ENCODE results near the gene HMCN2. TPM values are rescaled to one million over a fixed set of nuclear protein-coding genes. Genes with fewer than 3 reads are reported as not detected.

Gene HMCN2
- polyA plus RNA-seq, 1 of the 3 experiments (the other 2 are of a cell fraction): 0.15 TPM

DNA sequence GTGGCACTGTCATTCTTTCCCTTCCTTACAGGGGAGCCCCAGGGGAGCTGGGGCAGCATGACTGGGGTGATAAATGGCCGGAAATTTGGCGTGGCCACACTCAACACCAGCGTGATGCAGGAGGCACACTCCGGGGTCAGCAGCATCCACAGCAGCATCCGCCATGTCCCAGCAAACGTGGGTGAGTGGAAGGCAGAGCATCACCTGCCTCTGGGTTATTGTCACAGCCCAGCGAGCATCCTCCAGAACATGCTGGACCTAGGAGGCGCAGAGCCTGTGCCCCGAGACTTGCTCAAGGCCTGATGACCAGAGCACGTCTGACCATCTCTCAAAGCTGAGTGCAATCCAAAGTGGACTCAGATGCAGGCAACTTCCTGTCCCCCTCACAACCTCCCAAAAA lies 157.0 kb downstream of the HMCN2 start (continued):
- TF ChIP-seq, protein P1, sequence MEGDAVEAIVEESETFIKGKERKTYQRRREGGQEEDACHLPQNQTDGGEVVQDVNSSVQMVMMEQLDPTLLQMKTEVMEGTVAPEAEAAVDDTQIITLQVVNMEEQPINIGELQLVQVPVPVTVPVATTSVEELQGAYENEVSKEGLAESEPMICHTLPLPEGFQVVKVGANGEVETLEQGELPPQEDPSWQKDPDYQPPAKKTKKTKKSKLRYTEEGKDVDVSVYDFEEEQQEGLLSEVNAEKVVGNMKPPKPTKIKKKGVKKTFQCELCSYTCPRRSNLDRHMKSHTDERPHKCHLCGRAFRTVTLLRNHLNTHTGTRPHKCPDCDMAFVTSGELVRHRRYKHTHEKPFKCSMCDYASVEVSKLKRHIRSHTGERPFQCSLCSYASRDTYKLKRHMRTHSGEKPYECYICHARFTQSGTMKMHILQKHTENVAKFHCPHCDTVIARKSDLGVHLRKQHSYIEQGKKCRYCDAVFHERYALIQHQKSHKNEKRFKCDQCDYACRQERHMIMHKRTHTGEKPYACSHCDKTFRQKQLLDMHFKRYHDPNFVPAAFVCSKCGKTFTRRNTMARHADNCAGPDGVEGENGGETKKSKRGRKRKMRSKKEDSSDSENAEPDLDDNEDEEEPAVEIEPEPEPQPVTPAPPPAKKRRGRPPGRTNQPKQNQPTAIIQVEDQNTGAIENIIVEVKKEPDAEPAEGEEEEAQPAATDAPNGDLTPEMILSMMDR (IDR thresholded peaks at IDR 0.05): no peak
- TF ChIP-seq, protein P2, sequence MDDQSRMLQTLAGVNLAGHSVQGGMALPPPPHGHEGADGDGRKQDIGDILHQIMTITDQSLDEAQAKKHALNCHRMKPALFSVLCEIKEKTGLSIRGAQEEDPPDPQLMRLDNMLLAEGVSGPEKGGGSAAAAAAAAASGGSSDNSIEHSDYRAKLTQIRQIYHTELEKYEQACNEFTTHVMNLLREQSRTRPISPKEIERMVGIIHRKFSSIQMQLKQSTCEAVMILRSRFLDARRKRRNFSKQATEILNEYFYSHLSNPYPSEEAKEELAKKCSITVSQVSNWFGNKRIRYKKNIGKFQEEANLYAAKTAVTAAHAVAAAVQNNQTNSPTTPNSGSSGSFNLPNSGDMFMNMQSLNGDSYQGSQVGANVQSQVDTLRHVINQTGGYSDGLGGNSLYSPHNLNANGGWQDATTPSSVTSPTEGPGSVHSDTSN (IDR thresholded peaks at IDR 0.05): no peak
- no peak for TF ChIP-seq ELF1 (IDR thresholded peaks at IDR 0.05)

DNA sequence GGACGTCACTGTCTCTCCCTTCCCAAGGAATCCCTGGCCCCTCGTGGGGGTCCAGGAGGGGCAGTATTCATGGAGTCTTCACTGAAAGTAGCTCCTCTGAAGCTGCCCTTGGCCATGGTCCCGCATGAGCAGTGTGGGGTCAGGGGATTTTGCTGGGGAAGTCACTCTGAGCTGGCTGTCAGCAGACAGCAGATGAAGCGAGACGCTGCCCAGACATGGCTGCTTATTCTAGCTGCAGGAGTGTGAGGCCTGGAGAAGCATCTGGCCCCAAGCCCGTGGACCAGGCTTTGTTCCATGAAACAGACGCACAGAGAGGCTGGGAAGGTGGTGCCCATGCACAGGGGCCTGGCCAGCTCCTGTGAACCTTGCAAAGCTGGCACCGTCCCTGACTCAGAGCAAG lies 157.7 kb downstream of the HMCN2 start:
- Histone ChIP-seq H3K27ac (ENCODE audit: low read depth in 2 of 2, low read length in 1 of 2) (peak overlapping the region in 1 of 2 experiments; percentile 91; a peak in 2 of 4 replicates), H4K20me1 (ENCODE audit: insufficient read depth) (no peaks in the 10 kb centered on the region), H3K4me1 (ENCODE audit: control insufficient read depth in 1 of 2, insufficient read depth in 2 of 2, low read depth in 1 of 2, low read length in 1 of 2) (peaks cover 21 to 62% of the 10 kb centered on the region in 2 experiments), H3K27me3 (ENCODE audit: insufficient read depth) (no peaks in the 10 kb centered on the region; the same call in 1 of the 2 replicates), H3K79me2 (ENCODE audit: insufficient read depth) (no peaks in the 10 kb centered on the region), H3K4me3 (ENCODE audit: low read depth in 2 of 2, low read length in 1 of 2) (no peak overlapping the region), H2AFZ (ENCODE audit: low read depth) (no peak overlapping the region), H3K9me2 (no peaks in the 10 kb centered on the region), H3K4me2 (no peak overlapping the region), H3K36me3 (replicated peaks in 1 of 2; ENCODE audit: control insufficient read depth in 1 of 2, insufficient read depth in 2 of 2, low read length in 1 of 2) (no peaks in the 10 kb centered on the region), H3F3A (replicated peaks; ENCODE audit: insufficient read depth) (peaks cover 6% of the 10 kb centered on the region), H3K9me3 (no peaks in the 10 kb centered on the region), H3K9ac (no peak overlapping the region)
- POLR2A ChIA-PET: interaction anchor here (0.9 to 1.0 kb wide), 2 partner anchors 30 to 156 kb away, joined by 3 read pairs; partner anchors contain the start of gene FUBP3
- peak; percentile 88 for DNase-seq
- WGBS (ENCODE audit: low lambda C conversion rate): 100% methylated on average over 2 of the region's 8 CpGs
- CTCF ChIA-PET: interaction anchor here (0.8 to 2.1 kb wide), 5 partner anchors 14 to 317 kb away, joined by 3 to 5 read pairs (median 3); no protein-coding TSS in a partner anchor
- no peak for TF ChIP-seq GATA2 (CRISPR knock-in tag; IDR thresholded peaks at IDR 0.05)
- TF ChIP-seq POLR2AphosphoS5 (IDR thresholded peaks at IDR 0.05; ENCODE audit: low read depth, low read length): peak; percentile 23; the same call in 1 of the 2 replicates
- TF ChIP-seq RAD21 (IDR thresholded peaks at IDR 0.05; ENCODE audit: low read length): no peak
- TF ChIP-seq, protein P2 (IDR thresholded peaks at IDR 0.05): peak; percentile 30; the same call in 1 of the 2 replicates
- TF ChIP-seq JUND (IDR thresholded peaks at IDR 0.05): no peak
- no peak for TF ChIP-seq ELF1 (IDR thresholded peaks at IDR 0.05)
- no peak for TF ChIP-seq FOXM1 (IDR thresholded peaks at IDR 0.05; ENCODE audit: low read depth)
- TF ChIP-seq, protein P3, sequence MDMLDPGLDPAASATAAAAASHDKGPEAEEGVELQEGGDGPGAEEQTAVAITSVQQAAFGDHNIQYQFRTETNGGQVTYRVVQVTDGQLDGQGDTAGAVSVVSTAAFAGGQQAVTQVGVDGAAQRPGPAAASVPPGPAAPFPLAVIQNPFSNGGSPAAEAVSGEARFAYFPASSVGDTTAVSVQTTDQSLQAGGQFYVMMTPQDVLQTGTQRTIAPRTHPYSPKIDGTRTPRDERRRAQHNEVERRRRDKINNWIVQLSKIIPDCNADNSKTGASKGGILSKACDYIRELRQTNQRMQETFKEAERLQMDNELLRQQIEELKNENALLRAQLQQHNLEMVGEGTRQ (IDR thresholded peaks at IDR 0.05; ENCODE audit: borderline replicate concordance, low read depth, low read length): no peak
- TF ChIP-seq, protein P4, sequence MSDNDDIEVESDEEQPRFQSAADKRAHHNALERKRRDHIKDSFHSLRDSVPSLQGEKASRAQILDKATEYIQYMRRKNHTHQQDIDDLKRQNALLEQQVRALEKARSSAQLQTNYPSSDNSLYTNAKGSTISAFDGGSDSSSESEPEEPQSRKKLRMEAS (IDR thresholded peaks at IDR 0.05; ENCODE audit: low read depth): no peak
- TF ChIP-seq TEAD4 (IDR thresholded peaks at IDR 0.05; ENCODE audit: borderline replicate concordance, insufficient read depth): no peak
- TF ChIP-seq, protein P5, sequence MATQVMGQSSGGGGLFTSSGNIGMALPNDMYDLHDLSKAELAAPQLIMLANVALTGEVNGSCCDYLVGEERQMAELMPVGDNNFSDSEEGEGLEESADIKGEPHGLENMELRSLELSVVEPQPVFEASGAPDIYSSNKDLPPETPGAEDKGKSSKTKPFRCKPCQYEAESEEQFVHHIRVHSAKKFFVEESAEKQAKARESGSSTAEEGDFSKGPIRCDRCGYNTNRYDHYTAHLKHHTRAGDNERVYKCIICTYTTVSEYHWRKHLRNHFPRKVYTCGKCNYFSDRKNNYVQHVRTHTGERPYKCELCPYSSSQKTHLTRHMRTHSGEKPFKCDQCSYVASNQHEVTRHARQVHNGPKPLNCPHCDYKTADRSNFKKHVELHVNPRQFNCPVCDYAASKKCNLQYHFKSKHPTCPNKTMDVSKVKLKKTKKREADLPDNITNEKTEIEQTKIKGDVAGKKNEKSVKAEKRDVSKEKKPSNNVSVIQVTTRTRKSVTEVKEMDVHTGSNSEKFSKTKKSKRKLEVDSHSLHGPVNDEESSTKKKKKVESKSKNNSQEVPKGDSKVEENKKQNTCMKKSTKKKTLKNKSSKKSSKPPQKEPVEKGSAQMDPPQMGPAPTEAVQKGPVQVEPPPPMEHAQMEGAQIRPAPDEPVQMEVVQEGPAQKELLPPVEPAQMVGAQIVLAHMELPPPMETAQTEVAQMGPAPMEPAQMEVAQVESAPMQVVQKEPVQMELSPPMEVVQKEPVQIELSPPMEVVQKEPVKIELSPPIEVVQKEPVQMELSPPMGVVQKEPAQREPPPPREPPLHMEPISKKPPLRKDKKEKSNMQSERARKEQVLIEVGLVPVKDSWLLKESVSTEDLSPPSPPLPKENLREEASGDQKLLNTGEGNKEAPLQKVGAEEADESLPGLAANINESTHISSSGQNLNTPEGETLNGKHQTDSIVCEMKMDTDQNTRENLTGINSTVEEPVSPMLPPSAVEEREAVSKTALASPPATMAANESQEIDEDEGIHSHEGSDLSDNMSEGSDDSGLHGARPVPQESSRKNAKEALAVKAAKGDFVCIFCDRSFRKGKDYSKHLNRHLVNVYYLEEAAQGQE (IDR thresholded peaks at IDR 0.05; ENCODE audit: low read depth, low read length): no peak
- TF ChIP-seq, protein P6, sequence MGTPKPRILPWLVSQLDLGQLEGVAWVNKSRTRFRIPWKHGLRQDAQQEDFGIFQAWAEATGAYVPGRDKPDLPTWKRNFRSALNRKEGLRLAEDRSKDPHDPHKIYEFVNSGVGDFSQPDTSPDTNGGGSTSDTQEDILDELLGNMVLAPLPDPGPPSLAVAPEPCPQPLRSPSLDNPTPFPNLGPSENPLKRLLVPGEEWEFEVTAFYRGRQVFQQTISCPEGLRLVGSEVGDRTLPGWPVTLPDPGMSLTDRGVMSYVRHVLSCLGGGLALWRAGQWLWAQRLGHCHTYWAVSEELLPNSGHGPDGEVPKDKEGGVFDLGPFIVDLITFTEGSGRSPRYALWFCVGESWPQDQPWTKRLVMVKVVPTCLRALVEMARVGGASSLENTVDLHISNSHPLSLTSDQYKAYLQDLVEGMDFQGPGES (IDR thresholded peaks at IDR 0.05; ENCODE audit: low read depth, low read length): no peak
- peak in 1 of 2 experiments; percentile 86; a peak in 2 of 4 replicates for TF ChIP-seq EP300 (IDR thresholded peaks at IDR 0.05; ENCODE audit: borderline replicate concordance in 1 of 2, low read depth in 1 of 2, low read length in 1 of 2)
- peak; percentile 53 for TF ChIP-seq CHD2 (IDR thresholded peaks at IDR 0.05; ENCODE audit: low read length, partially characterized antibody)
- TF ChIP-seq, protein P1 (IDR thresholded peaks at IDR 0.05): no peak
- no peak for TF ChIP-seq TAF1 (IDR thresholded peaks at IDR 0.05; ENCODE audit: borderline replicate concordance, low read depth, low read length)
- peak; percentile 7; the same call in 1 of the 2 replicates for TF ChIP-seq NFIC (IDR thresholded peaks at IDR 0.05; ENCODE audit: borderline replicate concordance)
